DMS 273 (cell line): ENCODE data around the gene TLE1.

ENCODE experiments used
- DNase-seq: peaks from one replicate; lab custom pipeline; 2025; ENCODE audit not compliant: unreplicated experiment; lab: John Stamatoyannopoulos, UW

The TLE1 gene

DNA sequence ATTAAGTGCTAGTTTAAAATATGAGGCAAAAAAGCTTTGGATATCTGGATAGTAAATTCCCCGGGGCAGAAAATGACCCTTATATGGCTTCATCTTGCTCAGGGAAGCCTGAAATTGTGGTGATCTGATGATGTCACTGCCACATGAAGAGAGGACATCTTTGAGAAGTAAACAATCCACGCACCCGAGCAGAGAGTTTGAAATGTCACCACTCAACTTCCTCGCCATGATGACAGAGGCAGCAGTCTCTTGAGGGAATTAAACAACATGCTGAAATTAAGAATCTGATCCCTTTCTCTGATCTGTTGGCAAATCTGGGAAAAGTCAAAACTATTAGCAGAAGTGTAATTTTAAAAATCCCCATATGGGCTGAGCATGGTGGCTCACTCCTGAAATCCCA, 110.0 kb downstream of the TLE1 start:
- DNase-seq: no peak

DNA sequence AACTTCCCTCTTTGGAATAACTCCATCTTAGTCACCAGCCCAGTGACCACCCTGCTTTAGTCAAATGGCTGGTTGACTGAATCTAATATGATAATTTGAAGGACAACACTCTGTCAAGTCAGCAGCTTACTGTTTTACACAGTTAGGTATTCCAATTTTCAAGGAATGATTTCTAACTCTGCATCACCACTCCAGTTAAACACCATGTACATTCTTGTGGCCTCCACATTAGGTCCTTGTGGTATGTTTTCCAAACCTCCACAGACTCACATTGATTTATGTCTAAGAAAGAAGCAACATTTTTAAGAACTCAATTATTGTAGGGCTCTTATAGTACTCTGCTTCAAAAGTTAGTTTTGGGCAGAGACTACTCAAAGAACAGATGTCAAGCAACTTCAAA, 110.7 kb downstream of the TLE1 start:
- DNase-seq: no peak

DNA sequence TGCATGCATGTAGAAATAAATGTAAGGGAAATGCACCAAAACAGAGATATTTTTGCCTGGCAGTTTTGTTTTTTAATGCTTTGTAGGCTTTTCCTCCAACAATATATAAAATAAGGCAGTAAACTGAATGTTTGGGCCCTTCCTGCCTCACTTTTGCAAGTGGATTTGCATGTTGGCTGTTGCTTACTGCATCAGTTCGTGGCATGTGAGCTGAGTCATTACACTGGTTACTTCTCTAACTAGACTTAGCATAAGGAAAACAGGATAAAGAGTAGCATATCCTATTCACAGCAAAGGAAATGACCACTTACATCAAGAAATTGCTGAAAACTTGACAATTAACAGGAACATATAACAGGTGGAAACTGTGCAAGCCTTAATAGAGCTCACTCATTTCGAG, 113.4 kb downstream of the TLE1 start:
- no peak for DNase-seq

DNA sequence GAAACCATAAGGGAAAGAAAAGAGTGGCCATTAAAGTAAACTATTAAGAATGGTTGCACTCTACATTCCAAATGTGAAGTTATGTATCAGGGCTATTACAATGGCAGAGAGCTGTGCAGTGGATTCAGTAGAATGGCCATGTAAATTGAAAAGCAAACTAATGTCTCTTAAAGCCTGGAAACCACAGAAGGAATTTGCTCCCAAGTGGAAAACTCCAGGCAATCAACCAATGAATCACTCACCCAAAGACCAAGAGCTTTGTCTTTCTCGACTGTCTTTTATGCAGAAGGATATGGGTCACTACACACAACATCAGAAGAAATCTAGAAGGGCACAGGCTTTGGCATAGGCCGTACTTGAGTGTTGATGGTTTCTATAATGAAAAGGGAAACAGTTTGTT, 114.9 kb downstream of the TLE1 start:
- DNase-seq: no peak

DNA sequence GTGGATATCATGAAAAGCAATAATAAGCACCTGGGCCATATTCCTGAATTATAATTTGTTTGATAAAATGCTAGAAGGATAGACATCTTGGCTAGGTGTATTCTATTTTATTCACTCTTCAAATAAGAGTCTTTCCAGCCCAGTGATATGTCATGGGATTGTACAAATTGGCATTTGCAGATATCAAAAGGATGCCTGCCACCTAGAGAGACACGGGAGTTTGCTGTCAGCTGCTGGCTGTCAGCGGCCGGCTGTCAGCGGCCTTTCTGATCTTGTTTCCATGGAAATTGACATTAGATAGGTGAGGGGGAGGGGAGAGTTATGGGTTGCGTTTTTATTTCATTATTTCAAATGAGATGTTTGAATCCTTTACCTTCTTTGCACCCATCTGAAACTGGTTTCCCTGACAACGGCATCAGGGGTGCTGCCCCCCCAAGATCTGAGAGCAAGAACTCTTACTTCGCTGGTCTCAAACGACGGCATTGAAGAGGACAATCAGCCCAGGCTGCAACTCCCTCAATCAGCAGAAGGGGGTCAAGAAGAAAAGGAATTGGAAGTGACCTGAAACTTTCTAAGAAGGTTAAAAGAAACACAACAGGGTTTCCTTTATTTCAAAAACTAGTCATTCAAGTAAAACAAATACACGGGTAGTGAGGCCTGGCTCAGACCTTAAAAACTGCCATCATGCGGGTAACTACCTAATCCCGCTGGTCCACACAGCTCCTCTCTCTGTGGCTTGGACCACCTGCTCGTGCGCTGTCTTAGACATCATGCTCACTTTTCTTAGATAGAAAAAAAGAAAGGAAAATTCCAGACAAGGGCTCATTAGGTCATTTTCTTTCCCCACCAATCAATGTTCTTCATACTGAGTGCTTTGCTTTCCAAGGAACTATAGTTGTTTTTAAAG, 115.7 kb downstream of the TLE1 start:
- no peak for DNase-seq

DNA sequence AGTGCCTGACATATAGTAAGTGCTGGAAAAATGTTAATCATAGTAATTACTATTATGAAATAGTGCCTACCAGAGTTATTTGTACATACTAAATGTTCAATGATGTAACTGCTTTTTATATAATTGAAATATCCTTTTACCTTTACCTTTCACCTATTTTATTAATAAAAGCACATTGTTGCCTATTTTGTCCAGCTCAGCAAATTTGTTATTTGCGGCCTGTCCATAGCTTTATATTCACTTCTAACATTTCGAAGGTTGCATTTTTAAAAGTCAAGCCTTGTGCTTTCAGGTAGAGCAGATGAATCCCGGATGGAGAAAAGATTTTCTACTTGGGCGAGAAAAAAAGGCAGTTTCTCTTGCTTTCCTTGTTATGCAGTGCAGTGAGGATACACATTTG, 119.3 kb downstream of the TLE1 start:
- DNase-seq: no peak

DNA sequence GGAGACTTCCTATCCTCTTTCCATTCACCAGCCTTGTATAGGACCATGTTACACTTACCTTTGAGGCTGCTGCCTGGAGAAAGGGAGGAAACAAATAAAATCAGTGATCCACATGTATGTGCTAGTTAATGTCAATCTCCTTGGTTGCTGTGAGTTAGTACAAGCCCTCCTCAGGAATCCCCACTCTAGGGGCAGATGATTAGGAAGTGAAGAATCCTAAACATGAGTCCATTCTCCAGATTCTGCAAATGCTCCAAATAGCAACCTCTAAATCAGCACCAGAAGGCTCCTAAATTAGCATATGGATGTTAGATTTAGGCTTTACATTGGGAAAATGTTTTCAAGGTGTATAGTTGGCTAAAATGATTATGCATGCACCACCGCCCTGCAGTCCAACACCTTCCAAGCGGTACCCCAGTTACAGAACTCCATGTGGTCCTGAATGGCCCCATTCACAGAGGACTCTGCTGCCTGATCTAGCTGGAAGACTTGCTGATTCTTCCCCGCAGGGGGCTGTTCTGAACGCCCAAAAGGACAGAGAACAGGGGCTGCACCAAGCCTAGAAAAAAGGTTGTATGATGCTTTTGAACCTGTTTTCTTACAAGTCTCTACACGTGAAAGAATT, 123.2 kb downstream of the TLE1 start:
- DNase-seq: no peak

GRCh38 chr9:81565609-81566008, 123.7 kb downstream of the TLE1 start:
- DNase-seq: no peak

GRCh38 chr9:81565144-81565543, 124.2 kb downstream of the TLE1 start:
- no peak for DNase-seq

DNA sequence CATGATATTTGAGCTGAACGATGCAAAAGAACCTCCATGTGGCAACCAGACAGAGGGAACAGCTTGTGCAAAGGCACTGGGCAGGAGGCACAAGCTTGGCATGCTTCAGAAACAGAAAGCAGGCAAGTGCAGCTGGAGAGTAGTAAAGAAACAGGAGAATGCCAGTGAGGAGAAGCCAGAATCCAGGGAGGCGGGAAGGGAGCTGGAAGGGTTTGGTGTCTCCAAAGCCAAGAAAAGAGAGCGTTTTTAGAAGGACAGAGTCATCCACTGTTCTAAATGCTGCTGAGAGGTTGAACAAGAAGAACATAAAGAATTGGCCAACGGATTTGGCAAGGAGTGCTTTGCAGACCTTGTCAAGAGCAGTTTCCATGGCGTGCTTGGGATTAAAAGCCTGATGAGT, 124.7 kb downstream of the TLE1 start:
- no peak for DNase-seq

DNA sequence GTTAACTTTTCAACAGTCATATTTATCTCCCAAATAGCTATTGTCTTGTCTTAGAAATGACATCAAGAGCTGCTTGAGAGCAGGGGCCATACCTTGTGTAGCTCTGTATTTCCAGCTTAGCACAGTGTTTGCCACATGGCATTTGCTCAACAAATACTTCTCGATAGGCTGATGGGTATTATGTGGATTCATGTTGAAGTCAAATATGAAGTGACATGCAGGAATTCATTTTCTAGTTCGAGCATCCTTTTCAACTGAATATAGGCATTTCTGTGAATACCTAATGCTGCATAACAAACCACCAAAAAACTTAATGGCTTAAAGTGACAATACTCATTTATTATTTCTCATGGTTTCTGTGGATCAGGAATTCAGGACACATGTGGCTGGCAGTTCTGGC, 125.6 kb downstream of the TLE1 start:
- DNase-seq: no peak

DNA sequence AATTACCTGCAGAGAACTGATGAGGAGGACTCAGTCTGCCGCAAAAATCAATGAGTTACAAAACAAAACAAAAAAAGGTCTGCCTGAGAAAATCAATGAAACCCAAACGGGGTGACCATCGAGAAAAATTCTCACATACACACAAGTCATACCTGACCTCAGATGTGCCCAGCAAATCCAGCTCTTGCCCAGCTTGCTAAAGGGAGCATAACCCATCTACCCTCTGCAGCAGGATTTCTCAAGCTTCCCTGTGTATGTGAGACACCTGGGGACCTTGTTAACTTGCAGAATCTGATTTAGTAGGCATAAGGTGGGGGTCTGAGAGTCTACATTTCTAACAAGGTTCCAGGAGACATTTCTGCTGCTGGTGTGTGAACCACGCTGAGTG, 126.3 kb downstream of the TLE1 start:
- DNase-seq: no peak

DNA sequence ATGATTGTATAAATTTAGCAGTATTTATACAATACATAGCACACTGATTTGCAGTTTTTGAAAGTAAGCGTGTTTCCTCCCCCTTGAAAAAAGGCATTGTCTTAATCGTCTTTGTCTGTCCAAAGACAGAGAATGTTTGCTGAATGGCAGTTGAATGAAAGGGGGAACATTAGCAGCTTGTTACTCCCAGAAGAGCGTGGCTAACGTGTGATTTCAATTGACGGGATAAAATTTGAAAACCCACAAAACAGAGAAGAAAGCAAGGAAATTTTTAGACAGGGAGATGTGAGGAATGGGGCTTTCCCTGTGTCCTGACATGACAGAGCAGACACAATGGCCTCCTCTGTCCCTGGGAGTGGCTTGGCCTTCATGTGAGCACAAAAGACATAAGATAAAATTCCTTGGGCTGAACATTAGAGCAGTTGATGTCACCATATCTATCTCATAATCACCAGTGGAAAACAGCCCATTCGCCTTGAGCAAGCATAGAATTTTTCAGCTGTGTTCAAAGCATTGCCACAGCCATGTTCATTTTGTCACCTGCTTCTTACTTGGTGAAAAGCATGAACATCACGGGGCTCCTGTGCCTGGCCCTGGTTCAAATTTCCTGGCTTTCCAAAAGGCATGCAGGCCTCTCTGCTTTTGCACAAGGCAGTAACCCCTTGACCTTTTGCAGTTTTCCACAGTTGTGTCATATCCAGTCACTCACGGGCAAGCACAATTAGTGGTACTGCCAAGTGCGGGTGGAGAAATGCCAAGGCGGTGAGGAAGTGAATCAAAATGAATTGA, 126.9 kb downstream of the TLE1 start:
- DNase-seq: no peak

GRCh38 chr9:81560851-81561732, 128.3 kb downstream of the TLE1 start:
- DNase-seq: no peak

DNA sequence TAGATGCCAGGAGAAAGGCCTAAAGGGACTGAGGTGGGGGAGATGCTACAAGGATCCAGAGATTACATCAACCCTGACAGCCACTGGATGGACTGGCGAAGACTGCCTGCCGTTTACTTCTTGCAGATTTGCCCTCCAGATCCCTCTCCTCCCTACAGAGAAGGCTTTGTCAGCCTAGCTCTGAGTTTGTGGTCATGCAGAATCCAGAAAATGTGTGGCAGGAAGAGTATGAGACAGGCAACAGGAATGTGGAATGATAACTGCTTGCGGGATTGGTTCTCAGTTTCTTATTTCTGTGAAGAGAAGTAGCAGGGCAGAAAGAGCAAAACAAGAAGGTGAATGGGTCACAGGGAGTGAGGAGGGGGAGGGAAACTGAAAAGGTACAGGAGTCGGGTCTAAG, 129.6 kb downstream of the TLE1 start:
- no peak for DNase-seq

DNA sequence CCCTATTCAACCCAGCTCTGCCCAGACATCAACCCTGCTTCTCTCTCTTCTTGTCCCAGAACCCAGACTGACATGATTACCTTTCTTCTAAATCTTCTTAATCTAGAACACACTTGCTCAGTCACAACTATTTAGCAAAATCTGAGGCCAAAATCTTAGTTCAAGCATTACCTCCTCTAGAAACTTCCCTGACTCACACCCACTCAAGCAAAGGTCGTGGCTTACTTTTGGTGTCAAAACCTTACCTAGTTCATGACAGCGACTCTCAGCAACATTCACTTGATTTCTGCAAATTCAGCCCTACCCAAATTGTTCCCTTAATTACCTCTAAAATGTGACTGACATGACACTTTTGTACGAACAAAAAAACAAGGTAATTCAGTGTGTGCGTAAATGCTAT, 130.2 kb downstream of the TLE1 start:
- no peak for DNase-seq

DNA sequence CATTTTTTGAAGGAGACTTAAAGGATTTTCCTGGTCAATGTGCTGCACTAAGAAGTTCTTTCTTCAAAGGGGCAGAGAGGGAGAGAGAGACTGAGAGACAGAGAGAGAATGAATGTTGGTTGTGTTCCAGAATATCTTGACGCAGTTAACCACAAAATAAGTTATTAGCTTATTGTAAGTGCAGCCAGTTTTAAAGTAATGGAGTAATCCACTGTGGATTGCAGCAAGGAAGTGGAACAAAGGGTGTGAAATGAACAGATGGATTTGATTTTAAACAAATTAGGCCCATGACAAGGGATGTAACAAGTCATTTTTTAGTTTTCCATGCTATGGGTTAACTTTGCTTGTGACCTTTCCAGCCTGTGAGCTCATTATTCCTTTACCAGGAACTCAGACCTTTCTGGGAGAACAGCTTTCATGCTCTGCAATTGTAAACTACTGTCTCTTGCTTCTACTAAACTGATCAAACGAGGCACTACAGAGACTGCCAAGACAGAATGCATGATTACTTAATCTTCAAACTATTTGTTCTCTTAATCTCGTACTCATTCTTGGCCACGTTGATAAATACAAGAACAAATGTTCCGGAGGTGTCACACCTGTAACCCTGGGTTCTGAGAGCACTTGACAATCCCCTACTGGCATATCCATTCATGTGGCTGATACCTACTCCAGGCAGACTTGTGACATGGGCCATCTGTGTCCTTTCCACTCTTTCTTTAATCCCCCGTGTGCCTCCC, 131.1 kb downstream of the TLE1 start:
- peak; percentile 31 for DNase-seq

DNA sequence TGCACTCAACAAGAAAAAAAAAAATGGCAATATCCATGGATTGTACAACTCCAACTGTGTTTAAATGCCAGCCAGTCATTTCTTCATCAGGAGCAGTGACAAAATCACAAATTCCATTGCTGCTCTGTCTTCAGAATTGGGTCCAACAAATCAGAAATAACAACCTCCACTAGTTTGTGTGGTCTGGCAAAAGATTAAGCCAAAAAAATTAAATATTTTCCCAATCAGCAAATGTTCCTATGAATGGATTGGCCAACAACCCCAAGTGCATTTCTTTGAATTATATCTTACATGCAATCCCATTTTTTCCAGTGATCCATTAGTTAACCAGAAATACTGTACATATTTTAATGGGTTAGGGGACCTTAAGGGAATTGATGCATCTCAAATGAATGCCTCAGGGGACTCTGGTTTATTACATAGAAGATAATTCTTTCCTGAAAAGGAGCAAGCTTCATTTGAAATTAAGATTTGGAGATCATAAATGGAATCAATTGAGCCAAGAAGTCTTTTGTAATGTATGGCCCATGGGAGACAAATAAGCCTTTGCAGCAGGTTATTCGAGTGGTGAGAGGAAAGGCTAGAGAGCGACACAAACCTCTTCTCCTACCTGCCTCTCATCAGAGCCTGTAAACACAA, 131.8 kb downstream of the TLE1 start:
- no peak for DNase-seq

DNA sequence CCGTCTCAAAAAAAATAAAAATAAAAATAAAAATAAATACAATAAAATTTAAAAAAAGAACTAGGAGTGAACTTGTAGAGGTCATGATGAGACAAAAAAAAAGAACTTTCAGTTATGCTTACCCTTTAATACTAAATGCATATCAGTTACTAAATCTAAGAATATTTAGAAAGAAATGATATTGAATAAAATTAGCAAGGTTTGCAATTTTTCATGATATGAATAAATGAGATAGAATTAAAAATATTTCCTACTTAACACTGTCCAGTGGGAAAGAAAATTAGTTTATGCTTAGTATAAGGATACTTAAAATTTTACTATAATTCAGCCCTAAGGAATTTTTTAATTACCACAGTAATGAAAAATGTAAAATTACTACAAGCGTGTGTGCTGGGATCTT, 132.4 kb downstream of the TLE1 start:
- DNase-seq: no peak

DNA sequence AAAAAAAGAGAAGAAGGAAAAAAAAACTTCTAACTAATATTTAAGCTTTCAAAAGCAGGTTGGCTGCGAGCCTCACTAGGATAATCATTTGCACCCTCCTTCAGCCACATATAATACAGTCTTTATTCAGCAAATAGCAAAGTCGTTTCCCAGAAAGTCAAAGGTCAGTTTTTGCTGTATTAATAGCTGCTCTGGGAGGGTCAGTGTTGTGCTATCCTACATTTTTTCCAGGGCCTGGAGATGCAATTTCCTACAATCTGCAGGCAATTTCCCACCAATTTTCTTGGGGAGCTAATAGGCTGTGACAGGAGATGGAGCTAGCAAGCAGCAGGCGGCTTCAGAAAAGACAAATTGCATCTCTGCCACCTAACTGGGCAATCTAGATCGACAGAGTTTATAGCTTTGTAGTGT, 136.8 kb downstream of the TLE1 start:
- DNase-seq: no peak
